T-helper 1 cell treated with Interleukin-12 subunit alpha and Interleukin-12 subunit beta and Interleukin-4 antibody, amounts not matched to agents 30 ng/mL and 1 ng/mL, for 36 hours (primary cell): ENCODE results near the gene AKR1B1. TPM values are rescaled to one million over a fixed set of nuclear protein-coding genes. Genes with fewer than 3 reads are reported as not detected.

Source experiments
- intact Hi-C: fragments of 100-400 bp; cut with micrococcal nuclease; formaldehyde crosslinking; loops from one replicate; pipeline ENCODE4 v1.15.1; 2024
- total RNA-seq: library from RNA; stranded (reverse); gene quantifications from 2 replicates; pipeline ENCODE4 v1.2.3, GENCODE V29; 2022

AKR1B1 gene
- total RNA-seq, 1 donor from 2014 or later, result 104 TPM

DNA sequence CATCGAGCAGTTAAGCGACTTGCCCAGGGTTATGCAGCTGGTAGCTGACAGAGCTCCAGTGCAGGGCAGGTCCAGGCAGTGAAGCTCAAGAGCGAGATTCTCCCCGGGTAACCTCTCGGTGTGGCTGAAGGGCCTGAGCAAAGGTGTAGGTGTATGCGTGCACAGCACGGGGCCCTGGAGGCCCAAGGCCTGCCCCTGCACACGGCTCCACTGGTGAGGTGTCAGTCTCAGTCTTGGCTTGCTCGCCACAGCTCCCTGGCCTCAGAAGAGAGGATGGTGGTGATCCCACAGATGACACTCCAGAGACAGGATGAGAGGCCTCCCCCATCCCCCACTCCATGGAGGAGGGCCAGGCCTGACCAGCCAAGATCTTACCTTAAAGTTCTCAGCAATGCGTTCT lies 12.0 kb downstream of the AKR1B1 start:
- intact Hi-C loops, result no loop called here

DNA sequence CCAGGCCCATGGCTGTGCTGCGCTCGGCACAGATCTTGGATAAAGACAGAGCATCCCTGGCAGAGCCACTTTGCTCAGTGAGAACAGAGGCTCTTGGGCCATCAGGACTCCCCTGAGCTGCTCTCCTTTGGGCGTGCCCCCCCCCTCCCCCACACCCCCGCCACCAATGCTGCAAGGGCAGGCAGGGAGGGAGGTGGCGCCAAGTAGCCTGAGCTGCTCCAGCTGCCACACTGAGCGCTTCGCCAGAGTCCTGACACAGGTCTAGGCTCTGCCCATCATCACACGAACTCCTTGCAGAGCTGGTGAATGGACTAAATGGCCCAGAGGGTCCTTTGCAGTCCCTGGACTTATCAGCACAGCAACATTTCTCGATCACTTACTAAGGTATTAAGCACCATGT lies 12.5 kb downstream of the AKR1B1 start:
- intact Hi-C loops, result no loop called here

DNA sequence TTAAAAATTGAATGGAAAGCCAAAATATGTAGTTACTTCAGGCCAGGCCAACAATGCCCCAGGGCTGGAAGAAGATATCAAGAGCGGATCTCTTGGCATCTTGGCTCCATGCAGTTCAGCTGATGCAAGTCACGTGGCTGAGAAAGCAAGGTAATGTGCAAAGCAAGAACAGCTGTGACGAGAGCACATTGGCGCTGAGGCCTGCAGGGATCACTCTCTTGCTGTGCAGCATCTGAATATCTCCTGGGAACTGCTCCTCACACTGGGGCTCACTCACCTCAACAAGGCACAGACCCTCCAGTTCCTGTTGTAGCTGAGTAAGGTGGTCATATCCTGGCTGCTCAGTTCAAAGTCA lies 14.0 kb downstream of the AKR1B1 start:
- intact Hi-C loops, result no loop called here

DNA sequence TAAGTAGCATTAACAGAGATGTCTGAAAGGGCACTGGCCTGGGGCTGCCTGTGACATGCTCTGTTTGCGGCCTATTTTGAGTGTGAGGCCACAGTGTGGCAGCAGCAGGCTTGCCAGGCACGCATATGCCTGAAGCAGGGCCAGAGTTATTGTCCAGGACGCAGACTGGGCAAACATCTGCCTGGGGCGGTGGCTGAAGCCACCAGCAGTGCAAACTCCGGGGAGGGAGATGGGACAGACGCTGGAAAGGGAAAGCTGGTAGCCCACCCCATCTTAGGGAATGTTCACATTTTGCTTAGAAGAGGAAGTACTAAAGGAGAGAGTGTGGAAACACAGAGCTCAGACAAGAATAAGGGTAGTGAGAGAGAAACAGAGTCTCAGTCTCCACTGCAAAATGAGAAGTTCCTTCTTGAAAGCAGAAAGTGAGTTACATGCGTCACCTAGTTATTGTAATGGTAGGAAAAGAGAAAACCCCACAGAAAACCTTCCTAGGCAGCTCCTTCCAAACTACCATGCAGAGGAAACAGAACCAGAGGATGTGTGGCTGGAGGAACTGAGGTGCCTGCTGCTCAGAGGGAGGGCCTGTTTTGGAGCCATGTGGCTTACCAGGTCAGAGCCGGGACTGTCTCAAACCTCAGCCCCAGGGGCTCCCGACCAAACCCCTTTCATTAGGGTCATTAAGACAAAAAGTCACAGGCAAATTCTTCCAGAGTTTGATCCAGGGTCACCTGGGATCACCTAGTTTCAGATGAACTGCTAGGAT lies 14.5 kb downstream of the AKR1B1 start:
- intact Hi-C loops, result no loop called here

DNA sequence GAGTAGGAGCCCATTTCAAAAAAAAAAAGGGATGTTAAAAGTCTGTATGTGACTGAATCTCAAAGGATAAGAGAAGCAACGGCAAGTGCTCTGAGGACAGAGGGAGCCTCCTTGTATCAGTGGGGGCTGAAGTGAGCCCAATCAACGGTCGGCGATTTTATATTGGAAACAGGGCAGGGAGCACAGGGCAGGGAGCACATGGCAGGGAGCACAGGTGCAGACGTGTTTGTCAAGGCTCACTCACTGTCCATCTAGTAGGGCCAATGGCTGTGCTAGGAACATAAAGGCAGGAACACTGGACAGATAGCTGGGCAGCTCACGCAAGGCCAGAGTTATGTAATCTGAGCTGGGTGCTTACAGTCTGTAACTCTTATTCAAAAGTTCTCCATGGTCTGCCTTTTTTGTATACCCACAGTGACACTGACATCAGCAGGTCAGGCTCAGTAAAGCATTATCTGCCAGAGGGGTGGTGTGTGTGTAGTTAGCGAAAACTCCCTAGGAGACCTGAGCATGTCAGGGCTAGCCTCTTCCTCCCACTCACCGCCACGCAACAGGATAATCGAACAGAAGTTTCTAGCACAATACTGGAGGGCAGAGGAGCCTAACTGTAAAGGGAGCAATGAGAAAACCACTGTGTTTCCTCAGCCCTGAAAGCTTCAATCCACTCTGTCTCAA lies 15.4 kb downstream of the AKR1B1 start:
- intact Hi-C loops, result no loop called here

DNA sequence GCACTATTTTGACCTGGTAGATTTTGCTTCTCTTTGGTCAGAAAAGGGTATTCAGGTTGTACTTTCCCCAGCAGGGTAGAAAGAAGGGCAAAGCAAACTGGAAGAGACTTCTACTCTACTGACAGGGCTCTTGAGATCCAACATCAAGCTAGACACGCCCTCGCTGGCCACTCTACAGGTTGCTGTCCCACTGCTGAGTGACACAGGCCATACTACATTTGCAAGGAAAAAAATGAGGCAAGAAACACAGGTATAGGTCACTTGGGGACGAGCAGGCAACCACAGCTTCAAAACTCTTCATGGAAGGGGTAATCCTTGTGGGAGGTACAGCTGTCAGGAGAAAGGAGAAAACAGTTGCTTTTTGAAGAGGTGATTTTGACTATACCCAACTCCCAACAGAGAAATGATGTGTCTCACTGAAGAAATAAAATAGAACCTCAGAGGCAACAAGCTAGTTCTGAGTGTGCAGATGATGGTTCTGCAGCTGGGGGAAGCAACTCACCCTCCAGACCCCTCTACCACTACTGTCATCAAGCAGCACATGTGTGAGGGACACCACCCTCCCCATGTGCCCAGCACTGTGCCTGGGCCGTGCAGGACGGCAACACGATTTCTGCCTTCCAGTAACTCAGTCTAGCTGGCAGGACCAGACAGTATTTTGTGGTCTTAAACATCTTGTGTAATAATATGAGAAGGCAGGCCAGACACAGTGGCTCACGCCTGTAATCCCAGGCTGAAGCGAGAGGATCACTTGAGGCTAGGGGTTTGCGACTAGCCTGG lies 16.3 kb downstream of the AKR1B1 start:
- intact Hi-C loops, result no loop called here

DNA sequence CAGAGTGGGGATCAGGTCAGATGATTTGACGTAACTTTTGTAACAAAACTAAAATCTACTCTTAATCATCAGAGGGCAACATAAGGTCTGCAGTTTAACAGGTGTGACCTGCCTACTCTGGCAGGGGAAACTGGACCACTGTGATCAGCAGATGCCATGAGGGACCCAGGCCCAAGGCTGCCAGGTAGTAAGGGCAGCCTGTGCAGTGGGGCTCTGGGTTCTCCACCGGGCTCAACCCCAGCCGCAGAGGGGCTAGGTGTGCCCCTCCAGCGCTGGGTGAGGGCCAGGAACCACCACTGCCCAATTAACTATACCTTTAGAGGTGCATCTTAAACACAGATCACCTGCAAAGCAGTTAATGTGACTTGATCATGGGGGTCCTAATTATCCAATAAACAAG lies 17.6 kb downstream of the AKR1B1 start:
- intact Hi-C loops, result no loop called here

DNA sequence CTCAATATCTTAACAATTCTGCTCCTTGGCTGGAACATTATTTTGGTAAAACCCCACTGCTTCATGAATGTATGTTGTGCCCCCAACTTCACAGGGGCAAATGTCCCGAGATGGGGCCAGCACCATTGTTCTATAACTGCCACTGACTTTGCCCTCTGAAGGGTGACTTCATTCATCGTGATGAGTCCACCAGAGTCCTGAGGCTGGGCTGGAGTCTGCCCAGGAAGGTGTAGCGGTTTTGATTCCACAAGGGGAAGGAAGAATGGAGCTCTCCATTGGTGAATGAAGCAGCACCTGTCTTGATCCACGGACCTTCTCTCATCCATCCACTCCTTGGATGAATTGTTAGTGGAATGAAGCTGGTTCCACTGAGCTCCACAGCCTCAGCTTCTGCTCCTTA lies 18.4 kb downstream of the AKR1B1 start:
- intact Hi-C loops, result no loop called here

DNA sequence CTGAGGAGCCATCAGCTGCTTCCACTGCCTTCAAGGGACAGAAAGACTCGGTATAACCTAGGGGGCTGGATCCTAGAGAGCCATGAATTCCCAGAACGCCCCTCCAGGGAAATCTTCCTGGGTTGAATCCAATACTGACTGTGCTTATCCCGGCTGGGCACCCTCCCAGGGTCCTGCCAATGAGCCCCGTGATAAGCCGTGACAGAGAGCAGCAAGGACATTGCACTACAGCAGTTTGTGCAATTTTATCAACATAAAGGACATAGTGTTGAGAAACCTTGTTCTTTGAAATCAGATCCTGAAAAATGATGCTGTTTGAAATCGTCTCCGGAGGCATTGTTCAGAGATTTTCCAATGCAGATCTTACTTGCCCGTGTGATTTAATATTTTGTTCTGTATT lies 18.8 kb downstream of the AKR1B1 start:
- intact Hi-C loops, result no loop called here

DNA sequence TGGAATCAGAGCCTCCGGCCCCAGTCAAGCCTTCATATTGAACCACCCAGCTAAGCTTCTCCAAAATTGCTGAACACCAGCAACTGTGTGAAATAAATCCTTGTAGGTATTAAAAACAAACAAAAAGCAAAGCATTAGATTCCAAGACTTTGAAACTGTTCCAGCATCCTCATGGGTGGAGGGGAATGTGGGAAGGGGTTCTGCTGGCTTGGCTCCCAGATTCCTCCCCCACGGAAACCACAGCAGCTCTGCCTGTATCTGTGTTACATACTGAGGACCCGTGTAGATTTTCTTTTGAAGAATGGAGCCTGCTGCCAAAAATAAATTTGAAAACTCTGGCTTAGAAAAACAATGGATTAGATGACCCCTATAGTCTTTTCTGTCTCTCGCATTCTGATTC lies 20.0 kb downstream of the AKR1B1 start:
- intact Hi-C loops, result no loop called here

DNA sequence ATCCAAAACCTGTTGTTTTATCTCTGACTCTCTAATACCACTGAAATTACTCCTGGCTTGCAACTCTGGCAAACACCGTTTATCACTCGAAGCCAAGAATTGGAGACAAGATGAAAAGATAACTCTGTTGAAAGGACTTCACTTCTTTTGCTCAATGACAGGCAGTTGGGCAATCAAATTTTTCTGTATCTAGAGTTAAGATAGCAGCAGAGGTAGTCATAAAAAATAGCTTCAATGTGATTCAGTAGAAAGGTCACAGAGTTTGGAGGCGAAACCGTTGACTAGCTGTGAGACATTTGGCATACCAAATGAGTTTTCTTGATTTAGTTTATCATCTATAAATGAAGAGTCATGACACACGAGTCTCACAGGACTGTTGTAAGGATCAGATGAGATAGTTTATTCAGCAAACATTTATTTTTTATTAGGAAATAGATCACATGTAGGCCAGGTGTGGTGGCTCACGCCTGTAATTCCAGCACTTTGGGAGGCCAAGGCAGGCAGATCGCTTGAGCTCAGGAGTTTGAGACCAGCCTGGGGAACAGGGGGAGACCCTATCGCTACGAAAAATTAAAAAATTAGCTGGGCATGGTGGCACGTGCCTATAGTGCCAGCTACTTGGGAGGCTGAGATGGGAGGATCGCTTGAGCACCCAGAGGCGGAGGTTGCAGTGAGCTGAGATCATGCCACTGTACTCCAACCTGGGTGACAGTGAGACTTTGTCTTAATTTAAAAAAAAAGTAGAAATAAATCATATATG lies 23.6 kb downstream of the AKR1B1 start:
- intact Hi-C loops, result no loop called here

DNA sequence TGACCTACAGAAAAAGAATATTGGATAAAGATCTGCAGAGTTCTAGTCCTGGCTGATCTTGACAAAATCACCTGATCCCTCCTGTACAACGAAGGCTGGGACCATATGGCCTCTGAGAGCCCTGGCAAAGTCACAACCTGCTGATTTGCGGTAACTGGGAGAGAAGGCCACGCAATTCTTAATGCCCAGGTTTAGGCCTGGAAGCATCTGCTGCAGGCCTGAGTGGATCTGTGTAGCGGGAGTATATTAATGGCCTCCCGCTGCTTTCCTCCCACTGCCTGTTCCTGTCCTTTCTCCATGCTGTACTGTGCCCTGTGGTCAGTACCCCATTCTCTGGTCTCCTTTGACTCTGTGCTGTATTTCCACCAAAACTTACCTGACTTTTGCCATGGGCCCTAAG lies 24.2 kb downstream of the AKR1B1 start:
- intact Hi-C loops, result no loop called here

DNA sequence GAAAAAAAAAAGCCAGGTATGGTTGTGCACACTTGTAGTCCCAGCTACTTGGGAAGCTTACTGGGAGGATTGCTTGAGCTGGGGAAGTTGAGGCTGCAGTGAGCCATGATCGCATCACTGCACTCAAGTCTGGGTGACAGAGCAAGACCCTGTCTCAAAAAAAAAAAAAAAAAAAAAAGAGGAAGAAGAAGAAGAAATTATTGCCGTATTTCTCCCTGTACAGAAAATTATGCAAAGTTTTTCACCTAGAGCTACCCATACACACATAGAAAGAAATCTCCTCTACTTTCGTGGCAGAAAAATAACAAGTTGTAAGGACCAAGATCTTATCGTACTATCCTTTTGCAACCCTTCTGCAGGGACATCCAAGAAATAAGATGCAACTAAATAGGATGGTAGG lies 25.5 kb downstream of the AKR1B1 start:
- intact Hi-C loops, result loop anchor here (1.0 to 2.0 kb wide), 2 partner anchors 317 to 737 kb away; partner anchors contain the start of gene CYREN

DNA sequence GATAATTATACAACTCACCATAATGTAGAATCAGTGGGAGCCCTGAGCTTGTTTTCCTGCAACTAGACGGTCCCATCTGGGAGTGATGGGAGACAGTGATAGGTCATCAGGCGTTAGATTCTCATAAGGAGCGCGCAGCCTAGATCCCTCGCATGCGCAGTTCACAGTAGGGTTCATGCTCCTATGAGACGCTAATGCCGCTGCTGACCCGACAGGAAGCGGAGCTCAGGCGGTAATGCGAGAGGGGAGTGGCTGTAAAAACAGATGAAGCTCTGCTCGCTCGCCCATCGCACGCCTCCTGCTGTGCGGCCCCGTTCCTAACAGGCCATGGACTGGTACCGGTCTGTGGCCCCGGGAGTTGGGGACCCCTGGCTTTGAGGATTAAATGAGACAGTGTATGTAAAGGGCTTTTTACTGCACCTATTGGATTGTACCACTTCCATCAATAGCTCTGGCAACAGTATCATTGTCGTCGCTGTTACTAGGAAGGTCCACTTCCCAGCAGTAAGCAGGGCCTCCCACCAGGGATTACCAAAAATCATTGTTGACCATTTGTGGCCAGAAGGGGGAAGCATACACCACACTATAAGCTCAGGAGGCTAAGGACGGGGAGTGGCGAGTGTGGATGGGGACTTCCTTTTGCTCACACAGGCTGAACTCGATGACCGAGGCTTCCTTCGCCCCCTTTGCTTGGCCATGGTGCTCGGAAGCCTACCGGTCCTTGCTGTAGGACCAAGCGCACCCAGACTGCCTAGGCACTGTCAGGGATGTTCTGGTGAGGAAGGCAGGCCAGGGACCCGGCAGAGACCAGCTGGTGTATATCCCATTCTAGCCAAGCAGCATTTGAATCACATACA lies 26.4 kb downstream of the AKR1B1 start:
- intact Hi-C loops, result loop anchor here (1.0 to 2.0 kb wide), 12 partner anchors 22 to 1179 kb away; partner anchors contain the start of genes AKR1B1, BPGM, CYREN and EXOC4

DNA sequence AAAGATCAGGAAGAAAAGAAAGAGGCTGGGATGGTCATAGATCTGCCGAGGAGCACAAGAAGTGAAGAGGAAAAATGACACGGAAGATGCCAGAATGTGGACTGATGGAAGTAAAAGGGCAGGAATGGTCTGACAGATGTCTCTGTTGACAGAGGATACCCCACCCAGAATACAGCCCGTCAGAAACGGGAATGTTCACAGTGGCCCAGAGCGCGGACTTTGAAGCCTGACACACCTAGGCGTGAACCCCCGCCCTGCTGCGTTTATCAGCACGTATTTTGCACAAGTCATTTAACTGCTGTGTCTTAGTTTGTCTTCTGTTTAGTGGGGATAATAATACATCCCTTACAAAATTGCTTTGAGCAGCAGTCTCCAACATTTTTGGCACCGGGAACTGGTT lies 27.1 kb downstream of the AKR1B1 start:
- intact Hi-C loops, result loop anchor here (1.0 to 2.0 kb wide), 11 partner anchors 22 to 1179 kb away; partner anchors contain the start of genes AKR1B1, BPGM and EXOC4

DNA sequence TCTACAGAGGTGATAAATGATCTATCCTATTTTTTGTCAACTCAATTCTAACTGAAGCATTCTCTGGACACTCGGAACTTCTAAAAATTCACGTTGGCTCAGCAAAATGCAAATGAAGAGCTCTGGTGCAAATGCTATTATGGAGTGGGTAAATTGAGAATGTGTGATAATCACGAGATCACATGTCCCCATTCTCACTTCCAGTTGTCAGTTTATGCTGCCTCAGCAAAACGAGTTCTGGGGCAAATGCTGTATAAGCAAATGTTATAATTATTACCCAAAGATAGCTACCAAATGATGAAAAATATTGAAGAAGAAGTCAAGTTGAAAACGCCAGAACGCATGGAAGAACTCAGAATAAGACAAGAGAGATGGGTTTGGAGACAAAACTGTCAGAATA lies 29.4 kb downstream of the AKR1B1 start:
- intact Hi-C loops, result no loop called here

DNA sequence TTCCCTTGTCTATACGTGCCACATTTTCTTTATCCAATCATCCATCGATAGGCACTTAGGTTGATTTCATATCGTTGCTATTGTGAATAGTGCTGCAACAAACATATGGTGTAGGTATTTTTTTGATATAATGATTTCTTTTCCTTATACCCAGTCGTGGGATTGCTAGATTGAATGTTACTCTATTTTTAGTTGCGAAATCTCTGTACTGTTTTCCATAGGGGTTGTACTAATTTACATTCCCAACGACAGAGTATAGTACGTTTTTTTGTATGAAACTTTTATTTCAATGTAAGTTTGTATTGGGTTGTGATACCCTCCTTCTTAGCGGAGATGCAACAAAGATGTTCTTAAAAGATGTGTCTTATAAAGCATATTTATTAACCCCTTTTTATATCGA lies 30.0 kb downstream of the AKR1B1 start:
- intact Hi-C loops, result no loop called here

DNA sequence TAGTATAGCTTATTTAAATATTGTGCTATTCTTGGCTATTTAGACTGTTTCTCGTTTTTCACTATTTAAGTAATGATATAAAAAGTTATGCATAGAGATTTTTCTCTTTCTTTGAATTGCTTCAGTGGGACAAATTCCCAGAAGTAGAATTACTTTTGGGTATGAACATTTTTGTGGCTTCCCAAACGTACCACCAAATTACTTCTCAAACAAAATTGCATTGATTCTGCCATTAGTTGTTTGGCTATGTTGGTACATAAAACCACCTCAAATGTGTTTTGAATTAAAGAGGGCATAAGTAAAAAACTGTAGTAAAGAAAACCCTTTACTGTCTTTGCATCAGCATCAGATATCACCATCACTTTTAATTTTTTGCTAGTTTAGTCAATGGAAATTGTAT lies 31.0 kb downstream of the AKR1B1 start:
- intact Hi-C loops, result no loop called here

DNA sequence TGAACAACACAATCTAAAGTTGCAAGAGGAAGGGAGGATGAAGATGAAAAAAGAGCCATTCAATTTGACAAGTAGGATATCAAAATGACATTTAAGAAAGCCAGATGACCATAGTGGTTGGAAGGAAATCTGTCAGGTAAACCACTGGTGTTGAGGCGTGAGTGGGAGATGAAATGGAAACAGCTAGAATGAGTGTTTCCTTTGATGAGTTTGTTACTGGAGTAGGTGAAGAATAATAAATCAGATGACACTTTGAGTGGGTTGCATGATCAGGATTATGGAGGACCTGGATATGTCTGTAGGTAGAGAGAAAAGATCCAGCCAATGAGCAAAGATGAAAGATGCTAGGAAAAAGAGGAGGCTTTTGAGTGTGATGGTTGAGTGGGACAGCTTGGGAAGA lies 33.1 kb downstream of the AKR1B1 start:
- intact Hi-C loops, result no loop called here

DNA sequence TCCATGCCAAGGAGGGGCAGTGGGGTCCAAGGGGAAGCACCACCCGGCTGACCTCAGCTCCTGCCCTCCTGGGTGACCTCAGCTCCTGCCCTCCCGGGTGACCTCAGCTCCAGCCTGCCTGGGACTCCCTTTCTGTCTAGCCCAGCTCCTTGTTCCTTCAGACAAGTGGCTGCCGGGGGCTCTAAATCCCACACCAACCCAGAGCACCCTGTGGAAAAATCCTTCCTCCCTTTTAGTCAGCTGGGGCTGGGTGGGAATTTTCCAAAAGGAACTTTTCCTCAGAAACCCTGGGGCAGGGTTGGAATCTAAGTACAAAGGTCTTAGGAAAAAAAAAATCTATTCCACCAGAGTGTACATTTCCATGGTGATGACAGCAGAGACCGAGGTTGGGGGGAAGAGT lies 36.3 kb downstream of the AKR1B1 start:
- intact Hi-C loops, result no loop called here
